ENCODE results near the gene SUSD3.
"Not testable (repeated sequence)": the region's sequence is repeated elsewhere in the genome, so short reads cannot be mapped to it uniquely, and the experiment has no call there.

The SUSD3 gene

DNA sequence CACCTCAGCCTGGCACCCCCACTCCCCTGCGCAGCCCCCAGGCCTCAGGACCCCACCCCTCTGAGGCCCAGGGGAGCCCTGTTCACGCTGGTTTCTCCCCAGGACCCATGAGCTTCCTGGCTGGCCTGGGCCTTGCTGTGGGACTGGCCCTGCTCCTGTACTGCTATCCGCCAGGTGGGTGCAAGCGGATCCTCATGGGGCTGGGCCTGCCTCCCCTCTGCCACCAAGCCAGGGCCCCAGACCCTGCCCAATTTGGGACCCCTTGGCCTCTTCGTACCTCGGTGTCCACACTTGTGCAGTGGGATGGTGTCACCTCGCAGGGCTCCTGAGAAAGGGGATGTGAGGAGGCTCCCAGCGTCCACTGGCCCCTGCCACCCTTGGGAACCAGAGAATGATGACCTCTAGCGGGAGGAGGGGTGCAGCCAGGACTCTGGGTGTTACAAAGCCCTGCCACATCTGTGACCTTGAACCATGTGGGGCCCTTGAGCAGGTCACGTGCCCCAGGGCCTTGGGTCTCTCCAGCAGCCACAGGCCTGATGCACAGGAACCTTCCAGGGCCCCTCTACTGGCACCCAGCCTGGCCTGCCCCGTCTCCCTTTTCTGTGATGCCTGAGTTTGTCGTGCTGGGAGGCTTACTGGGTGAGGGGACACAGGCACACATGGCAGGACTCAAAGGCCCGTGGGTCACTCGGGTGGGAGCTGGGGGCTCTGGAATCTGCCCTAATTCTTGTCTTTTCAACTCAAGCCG, 53.8 kb downstream of the SUSD3 start:
- no peak for DNase-seq (ENCODE audit: low read depth)

DNA sequence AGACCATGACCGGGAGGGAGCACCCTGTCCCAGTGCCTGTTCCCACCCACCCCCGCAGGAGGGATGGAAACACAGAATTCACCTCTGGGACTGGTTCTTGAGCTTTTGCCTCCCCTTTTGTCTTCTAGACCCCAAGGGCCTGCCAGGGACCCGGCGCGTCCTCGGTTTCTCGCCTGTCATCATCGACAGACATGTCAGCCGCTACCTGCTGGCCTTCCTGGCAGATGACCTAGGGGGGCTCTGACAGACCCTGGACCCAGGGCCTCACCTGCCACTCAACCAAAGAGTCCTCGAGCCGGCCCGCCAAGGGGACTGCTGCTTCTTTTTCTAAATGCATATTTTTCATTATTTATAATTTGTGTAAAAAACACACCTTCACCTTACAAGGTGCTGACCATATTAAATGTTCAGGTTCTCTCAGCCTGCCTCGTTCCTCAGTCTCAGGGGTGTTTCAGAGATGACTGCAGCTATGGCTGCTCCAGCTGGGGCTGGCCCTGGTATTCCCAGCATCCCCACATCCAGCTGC, 54.4 kb downstream of the SUSD3 start:
- DNase-seq (ENCODE audit: low read depth), result no peak

DNA sequence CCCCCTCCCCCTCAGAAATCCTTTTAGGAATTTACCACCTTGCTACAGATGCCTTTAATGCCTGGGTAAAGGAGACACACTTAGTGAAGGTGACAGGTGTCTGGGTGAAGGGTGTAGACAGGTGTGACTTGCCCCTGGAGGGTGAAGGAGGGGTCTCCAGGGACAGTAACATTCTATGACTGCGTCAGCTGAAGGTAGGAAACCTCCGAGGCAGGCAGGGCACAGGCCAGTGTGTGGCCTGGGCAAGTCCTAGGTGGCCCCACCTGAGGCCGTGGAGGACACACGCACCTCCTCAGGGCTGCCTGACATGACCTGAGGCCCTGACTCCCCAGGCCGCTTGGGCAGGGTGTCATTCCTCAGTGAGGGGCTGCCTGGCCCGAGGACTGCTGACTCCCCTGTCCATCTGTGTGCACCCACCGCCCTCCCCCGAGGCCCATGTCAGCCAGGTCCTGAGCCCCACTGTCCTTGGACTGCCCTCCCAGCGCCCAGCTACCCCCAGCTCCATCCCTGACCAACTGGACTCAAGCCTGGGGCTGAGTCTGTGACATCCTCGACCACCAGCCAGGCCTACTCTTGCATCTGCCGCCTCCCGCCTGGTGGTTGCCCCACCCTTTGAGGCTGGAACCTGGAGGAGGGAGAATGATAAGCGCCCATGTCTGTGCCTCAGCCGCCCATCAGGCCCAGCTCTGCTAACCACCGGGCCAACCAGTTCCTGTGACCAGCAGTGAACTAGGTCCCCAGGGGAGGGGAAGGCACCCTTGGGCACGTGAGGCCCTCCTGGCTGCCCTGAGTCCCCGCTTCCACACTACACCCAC, 55.9 kb downstream of the SUSD3 start:
- no peak for DNase-seq (ENCODE audit: low read depth)

DNA sequence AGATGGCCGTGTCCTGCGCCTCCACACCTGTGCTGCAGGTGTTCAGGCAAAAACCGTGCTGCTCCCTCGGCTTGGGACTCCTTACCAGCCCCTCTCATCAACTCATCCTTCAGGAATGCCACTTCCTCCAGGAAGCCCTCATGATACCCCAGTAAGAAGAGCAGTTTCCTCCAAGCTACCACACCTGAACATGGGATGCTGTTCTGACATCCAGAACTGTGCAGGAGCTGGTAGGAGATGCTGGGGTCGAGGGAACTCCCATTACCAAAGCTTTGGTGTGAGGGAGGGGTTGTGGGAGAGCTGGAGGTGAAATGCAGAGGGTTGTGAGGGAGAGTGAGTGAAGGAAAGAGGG, 56.5 kb downstream of the SUSD3 start:
- DNase-seq (ENCODE audit: low read depth), result no peak

DNA sequence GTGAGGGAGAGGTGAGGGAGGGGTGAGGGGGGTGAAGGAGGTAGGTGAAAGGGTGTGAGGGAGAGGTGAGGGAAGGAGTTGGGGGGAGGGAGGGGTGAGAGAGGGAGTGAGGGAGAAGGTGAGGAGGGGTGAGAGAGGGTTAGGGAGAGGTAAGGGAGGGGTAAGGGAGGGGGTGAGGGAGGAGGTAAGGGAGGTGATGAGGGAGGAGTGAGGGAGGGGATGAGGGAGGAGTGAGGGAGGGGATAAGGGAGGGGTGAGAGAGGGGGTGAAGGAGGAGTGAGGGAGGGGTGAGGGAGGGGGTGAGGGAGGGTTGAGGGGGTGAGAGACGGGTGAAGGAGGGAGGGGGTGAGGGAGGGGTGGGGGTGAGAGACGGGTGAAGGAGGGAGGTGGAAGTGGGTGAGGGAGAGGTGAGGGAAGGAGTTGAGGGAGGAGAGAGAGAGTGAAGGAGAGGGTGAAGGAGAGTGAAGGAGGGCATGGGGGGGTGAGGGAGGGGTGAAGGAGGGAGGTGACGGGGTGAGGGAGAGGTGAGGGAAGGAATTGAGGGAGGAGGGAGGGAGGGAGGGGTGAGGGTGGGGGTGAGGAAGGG, 57.1 kb downstream of the SUSD3 start:
- DNase-seq (ENCODE audit: low read depth), result no peak

DNA sequence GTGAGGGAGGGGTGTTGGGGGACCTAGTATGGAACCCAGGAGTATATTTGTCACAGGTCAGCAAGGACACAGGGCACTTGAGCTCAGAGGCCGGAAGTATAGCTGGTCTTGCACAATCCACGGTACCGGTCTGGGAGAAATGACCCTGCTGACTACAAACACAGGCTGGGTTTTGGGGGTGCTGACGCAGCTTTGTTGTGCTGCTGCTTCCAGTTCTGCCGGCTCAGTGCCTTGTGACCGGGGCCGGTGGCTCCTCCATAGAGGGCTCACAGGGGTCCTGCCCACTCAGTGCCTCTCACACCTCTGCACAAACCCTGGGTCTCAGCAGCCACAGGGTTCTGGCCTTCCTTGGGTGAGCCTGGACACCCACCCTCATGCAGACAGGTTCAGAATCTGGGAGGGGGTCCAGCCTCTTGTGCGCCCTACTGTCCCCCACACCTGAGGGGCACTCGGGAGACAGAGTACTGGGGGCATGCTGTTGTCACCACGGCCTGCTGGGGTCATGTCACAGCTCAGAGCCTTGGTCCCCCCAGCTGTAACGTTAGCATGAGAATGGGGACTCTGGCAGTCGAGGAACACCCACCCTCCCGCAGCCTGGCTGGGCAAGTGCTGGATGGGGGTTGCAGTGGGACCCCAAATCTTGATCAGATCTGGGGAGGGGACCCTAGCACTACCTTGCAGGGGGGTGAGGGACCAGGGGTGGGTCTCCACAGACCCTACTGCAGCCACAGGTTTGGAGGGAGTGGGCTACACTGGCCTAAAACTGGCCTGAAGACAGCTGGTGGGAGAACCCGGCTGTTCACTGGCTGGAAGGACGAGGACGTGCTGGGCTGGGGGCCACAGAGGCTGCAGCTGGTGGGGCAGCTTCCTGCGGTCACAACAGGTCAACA, 57.8 kb downstream of the SUSD3 start:
- no peak for DNase-seq (ENCODE audit: low read depth)

DNA sequence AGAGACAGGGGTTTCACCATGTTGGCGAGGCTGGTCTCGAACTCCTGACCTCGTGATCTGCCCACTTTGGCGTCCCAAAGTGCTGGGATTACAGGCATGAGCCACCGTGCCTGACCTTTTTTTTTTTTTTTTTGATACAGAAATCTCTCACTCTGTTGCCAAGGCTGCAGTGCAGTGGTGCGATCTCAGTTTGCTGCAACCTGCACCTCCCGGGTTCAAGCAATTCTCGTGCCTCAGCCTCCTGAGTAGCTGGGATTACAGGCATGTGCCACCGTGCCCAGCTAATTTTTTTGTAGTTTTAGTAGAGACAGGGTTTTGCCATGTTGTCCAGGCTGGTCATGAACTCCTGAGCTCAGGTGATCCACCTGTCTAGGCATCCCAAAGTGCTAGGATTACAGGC, 59.0 kb downstream of the SUSD3 start:
- not testable (repeated sequence) for DNase-seq (ENCODE audit: low read depth)

DNA sequence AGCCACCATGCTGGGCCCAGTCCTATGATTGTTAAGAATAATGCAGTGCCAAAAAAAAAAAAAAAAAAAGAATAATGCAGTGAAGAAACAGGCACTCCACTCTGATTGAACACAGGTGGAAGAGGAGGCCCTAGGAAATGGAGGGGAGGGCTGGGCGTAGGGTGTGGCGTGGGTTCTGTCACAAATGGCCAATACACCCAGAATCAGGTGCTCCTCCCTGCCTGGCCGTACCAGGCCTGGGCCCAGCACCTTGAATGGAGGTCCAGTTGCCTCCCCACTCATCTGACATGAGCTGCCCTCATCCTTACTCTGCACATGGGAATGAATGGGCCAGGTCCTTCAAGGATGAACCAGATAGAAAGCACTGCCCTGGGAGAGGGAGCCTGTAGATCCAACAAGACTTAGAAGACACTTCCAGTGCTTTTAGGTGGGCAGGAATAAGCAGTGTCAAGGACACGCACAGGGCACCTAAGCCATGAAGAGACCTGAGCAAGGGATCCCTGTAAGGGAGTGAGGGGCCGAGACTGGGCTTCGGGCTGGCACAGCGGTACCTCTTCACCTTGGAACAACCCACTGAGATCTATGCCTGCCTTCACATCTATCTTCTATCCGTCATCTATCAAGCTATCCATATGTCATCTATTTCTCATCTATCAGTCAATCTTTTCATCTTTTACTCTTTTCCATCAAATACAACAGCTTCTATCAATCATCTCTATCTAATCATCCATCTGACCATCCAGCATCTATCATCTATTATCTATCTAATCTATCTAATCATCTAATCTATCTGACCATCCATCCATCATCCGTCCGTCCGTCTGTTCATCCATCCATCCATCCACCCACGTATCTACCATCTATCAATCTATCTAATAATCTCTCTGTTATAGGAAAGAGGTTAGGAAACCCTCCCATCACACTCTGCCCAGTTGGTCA, 59.7 kb downstream of the SUSD3 start:
- no peak for DNase-seq (ENCODE audit: low read depth)

DNA sequence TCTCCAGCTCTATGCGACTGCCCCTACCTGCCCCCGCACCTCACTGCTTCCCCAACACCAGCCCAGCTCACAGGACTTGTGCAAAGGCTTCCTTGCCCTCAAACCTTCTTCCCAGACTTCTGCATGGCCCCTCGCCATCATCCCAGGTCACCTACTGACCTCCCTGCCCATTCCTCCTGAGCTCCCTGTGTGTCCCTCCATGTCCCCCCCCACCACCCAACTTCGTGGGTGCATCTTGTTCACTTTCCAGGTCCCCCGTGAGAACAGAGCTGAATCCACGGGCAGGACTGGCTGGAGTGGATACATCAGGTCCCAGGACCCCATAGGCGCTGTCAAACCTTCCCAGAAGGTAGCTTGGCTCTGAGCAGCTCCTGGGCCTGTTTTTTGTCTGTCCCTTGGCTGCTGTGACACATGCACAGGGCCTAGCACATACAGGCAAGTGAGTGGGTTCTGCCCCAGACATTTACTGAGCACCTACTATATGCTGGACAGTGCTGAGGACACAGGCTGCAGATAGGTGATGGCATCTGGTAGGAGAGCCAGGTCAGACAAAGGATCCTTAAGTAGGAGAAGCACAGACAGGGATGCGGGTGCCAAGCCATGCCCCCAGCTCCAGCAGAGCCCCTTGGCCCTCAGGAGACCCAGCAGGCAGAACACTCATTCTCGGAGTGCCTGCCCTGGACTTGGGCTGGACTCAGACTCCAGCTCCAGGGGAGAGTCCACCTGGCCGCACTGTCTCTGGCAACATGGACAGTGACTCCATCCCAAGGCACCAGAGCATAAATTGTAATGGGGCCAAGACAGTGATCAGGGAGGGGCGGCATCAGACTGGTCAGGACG, 60.6 kb downstream of the SUSD3 start:
- no peak for DNase-seq (ENCODE audit: low read depth)

DNA sequence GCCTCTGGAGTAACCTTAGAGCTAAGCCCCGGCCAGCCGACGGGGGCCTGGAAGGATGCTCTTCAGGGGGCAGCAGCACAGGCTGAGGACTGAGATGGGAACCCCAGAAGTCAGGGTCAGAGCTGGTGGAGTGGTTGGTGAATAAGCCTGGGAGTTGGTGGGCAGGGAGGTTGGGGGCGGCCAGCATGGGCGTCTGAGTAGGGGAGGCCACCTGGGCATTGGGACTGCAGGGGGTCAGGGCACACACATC, 61.1 kb downstream of the SUSD3 start:
- DNase-seq (ENCODE audit: low read depth), result no peak

DNA sequence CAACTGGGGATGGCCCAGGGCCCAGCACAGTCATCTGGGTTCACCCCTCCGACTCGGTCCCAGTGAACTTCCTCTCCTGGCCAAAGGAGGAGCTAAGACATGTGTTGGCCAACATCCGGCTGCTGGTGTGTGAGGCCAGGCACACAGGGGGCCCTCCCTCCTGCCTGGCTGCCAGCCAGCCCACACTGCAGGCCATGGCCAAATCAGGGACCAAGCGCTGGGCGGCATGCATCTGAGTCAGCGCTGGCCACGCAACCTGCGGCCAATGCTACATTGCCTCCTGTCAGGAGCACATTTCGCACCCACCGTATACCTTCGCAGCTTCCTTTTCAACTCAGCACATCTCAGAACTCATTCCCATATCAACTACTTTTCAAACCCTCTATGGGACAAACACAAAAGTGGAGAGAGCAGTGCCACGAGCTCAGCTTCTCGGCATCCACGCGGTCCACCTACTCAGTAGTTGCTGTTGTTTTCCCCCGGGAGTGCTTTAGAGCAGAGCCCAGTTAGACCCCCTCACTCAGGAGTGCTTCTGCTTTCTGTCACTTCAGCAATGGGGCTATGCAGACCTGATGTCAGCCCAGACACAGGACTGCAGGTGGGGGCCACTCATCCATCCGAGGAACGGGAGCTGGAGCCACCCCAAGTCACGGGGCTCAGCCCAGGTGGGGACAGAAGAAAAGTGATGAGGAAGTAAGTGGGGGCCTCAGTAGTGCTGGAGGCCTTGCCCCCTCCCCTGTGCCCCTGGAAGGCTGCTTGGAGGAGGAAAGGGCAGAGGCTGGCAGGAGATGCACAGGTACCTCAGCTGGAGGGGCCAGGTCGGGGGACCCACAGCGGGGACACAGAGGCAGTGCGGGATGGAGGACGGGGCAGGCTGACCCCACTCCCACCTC, 61.7 kb downstream of the SUSD3 start:
- DNase-seq (ENCODE audit: low read depth), result peak; percentile 80

DNA sequence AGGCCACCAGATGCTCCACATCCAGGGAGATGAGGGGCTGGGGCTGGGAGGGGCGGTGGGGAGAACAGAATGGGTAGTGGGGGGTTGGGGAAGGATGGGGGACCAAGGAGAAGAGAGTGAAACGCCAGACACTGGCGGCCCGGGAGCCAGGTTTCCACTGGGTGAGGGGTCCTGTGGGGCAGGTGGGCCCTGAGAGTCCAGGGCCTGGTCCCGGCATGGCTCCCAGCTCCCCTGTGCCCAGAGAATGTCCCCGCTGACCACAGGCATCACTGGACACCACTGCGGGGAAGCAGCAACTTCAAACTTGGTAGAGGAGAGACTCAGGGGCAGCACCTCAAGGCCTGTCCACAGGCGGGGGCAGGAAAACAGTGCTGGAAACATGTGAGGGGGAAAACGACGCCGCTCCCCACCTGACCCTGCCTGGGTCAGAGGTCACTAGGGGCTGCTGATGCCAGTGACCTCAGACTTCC, 62.4 kb downstream of the SUSD3 start:
- DNase-seq (ENCODE audit: low read depth), result no peak

DNA sequence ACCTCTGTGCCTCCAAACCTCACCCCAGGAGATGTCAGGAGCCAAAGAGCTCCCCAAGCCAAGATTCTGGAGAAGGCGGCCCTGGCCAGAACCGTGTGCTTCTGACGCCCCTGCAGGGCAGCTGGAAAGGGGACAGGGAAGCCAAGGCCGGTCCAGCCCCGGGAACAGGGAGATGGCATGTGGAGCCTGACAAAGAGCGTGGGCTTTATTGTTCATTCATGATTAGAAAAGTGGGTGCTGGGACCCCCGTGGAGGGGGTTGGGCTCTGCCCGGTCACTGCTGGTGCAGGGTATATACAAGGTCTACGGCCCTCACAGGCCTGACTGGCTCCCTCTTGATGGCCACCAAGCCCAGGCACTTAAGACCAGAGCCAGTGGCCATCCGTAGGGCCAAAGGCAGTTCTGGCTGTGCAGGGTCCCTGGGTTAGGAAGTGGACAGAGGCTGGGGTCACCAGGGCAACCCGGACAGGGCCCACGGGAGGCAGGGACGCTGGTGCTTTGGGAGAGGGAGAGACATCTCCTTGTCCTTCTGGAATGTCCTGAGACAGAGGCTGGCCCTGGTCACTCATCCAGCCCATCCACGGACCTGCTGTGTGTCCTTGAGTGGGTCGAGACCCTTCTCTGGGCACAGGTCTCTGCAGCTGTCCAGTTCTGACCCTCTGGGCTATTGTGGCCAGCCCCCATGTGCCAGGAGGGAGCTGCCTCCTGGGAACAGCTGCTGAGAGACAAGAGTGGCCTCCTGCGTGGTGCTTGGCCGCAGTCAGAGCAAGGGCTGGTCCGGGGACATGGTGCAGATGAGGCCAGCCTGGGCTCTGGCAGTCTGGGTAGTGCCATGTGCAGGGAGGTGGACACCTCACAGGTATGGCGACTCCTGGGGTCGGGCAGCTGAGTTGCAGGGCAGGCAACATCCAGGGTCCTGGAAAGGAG, 63.1 kb downstream of the SUSD3 start:
- DNase-seq (ENCODE audit: low read depth), result no peak

DNA sequence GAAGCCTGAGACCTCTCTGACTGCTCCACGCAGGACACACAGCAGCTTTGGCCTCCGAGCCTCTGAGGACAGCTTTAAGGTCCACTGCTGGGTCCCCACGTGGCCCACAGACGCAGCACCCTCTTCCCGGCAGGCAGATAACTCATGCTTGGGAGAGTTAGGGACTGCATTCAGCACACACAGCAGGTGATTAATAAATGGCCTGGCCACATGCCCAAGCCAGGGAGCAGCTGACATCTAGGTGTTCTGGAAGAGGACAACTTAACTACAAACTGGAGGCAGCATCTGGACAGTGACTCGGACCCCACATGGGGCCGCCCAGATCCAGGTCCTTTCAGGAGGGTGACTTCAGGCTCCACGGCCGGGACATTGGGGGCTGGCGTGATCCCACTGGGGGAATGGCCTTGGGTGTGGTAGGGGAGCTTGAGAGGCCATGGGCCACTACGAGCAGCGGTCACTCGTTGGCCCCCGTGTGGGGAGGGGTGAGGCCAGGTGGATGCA, 64.3 kb downstream of the SUSD3 start:
- no peak for DNase-seq (ENCODE audit: low read depth)

DNA sequence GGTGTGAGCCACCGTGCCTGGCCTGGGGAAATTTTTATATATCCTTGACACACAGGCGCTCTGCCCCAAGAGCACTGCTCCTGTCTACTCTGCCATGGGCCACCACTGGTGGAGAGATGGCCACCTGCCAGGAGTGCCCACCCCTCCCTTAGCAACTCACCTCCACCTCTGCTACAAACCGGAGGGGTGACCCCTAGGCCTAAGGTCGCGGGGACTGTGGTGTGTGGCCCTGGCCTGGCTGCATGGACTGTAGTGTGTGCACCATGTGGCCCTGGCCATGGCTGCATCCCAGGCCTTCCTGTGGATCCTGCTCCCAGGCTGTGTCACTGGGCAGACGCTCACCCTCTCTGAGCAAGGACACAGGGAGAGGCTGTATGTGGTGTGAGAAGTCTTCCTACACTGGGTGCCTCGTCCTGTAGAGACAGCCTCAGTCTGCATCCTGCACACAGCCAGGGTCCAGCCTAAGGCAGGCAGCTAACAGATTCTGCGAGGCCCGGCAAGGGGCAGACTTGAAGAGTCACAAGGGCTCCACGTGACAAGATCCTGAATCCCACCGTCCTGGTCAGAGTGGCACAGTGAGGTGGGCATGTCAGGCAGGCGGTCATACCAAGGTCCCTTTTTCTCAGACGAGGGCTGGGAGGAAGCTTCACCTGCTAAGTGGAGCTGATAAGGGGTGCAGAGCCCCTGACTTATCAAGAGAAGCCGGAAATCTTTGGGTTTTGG, 65.2 kb downstream of the SUSD3 start:
- DNase-seq (ENCODE audit: low read depth), result no peak

DNA sequence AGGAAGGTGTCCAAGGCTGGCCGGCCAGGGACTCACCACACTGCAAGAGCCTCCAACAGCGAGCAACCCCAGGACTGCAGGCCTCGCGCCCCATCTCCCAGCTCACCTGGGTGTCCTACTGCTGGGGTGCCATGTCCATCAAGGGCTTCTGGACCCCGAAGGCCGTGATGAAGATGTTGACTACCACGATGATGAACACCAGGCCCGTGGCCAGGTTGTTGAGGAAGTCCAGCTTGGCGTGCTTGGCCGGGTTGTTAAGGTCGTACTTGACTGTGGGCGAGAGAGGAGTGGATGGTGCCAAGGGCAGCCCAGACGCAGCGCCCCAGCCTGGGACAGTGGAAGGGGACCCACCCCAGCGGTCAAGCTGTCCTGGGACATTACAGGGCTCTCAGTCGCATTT, 66.3 kb downstream of the SUSD3 start:
- no peak for DNase-seq (ENCODE audit: low read depth)

DNA sequence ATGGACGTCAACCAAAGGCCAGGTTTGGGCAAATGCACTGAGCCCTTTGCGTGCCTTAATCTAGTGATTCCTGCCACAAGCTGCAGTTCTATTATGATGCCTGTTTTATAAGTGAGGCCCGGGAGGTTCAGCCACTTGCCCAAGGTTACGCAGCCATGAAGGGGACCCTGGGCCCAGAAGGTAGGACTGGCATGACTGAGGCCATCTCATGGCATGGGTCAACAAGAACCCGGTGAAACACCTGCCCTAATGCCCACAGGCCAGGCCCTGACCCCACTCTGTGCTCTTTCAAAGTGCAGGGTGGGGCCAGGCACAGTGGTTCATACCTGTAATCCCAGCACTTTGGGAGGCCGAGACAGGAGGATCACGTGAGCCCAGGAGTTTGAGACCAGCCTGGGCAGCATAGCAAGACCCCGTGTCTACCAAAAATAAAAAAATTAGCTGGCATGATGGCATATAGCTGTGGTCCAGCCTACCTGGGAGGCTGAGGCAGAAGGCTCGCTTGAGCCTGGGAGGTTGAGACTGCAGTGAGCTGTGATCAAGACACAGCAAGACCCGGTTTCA, 66.9 kb downstream of the SUSD3 start:
- DNase-seq (ENCODE audit: low read depth), result no peak
